GM19238 (cell line): Measurements from ENCODE around the gene SLIT1.

Experiments used
- DNase-seq: peaks from one replicate; pipeline ENCODE4 v3.0.0; 2011; ENCODE audit warnings: low spot score; ENCODE audit not compliant: insufficient read length

SLIT1 gene

DNA sequence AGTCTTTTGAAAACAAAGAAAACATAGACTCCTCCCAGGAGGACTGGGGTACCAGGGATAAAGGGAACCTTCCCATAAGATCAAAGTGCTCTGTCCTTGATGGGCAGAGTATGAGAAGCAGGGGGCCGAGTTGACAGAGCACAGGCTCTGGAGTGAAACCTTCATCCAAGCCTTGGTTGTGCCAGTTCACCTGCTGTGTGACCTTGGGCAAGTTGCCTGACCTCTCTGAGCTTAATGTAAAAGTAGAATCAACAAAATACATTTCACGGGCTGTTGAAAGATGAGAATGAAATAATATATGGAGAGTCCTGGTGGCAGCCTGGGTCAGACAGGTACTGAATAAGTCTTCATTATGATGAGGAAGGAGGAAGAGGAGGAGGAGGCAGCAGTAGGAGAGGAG, 69.9 kb downstream of the SLIT1 start:
- DNase-seq = no peak

DNA sequence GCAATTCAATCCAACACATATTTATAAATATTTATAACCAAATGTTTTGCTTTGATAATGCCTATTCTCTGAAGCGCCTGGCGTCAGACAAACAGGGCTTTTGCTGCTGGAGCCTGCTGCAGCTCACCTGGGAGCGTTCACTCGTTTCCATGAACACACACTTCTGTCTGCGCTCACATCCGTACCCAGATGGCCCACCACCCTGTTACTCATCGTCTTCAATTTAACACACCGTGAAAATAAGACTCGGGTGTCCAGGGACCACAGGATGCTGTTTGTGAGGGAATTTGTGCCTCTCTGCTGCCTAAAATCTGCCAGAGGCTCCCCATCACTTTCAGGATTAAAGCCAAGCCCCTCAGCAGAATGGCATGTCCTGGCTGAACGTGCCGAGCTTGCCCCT, 74.1 kb downstream of the SLIT1 start:
- DNase-seq = no peak

DNA sequence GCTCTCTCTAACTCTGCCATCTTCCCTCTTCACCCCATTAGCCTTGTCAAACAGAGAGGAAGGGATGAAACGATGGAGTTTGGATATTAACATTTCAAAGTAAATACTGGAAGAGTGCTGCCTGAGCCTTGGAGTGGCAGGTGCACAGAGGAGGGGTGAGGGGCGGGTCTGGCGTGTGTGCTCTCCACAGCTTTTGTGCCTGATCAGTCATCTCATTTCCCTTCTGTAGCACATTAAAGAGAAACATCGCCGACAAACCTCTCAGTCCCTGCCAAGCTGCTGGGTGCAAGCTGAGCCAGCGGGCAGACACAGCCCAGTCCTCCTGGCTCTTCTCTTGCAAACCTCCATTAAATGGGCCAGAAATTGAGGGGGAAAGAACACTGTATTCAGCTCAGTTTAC, 76.2 kb downstream of the SLIT1 start:
- no peak for DNase-seq

DNA sequence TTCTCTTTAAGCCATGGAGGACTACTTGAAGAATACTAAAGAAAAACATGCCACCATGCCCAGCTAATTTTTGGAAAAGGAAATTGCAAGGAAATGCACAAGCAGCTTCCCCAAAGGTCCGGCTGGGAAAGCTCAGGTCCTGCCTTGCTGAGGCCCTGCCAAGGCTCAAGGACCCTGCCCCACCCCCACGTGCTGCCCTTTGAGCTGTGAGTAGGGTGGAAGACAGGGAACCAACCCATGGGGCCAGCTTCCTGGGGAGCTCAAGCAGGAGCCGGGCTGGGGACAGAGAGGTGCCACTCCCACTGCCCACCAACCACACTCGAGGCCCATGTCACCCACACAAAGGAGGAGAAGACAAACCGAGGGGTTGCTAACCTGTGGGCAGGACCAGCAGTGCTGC, 78.2 kb downstream of the SLIT1 start:
- no peak for DNase-seq

DNA sequence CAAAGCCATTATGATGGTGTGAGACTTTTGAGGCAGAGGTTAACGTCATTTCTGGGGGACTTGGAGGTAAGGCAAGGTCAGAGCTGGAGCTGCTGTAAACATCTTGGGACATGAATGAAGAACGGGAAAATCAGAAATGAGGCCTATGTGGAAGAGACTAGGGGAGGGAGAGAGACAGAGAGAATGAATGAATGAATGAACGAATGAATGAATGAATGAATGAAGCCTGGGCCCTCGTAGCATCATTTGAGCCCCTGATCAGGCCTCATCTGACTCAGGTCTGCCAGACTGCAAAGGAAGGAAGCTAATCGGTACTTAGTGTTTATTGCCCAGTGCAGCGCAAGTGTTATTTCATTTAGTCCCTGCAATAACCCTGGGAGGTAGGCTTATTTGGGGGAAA, 79.6 kb downstream of the SLIT1 start:
- no peak for DNase-seq

DNA sequence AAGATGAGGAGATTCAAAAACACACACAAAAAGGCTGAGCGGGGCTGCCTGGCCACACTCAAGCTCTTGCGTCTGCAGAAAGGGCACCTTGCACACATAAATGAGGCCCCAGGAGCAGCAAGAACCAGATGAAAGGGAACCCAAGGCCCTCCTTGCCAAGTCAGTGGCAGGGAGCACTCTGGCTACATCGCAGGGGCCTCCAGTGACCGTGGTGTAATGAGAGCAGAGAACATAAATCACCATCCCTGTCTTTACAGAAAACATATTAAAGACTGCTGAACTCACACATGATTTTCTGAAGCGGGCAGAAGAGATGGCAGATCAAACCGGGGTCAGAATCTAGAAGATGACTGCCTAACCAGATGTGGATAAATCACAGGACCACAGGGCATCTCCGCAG, 80.5 kb downstream of the SLIT1 start:
- DNase-seq = no peak

DNA sequence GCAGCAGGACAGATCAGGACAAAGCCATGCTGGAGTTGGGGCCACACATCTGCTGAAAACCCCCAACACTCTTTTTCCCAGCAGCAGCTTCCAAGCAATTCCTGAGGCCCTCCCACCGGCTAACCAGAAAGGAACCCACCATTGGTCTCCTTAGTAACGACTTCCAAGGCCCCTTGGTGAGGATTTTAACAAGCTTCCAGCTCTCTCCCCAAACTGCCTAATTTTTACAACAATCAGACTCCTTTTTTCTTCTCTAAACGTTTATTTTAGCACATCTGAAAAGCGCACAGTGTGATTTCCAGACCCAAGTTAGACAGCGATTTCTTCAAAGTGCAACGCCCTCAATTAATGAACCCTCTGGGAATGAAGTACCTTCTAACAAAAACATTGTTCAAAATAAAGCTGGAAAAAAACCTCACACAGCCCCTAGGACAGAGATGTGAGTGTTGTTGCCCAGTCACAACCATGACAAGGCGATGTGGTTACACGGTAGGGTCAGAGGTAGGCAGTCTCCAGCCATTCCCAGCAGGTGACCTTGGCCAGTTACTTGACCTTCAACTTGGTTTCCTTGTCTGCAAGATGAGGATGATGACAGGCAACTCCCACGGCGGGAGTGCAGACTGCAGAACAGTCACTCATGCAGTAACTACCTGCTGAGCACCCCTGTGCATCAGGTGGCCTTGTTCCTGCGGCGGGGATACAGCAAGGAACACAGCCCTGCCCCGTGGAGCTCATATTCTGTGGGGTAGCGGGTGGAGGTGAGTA, 82.3 kb downstream of the SLIT1 start:
- no peak for DNase-seq

DNA sequence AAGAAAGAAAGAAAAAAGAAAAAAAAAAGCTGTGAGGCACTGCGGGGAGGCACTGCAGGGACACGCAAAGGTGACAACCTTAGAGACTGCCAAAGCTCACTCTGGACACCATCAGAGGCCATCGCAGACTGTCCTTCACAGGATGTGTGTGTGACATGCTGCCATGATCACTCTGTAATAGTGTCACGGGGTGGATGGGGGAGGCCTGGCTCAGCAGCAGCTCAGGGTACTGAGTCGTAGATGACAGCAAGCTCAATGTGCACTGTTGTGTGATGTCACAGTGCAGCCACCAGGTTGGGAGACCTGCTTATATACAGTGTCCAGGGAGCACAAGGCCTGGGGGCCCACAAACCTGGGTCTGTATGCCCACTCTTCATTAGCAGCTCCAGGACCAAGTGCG, 83.3 kb downstream of the SLIT1 start:
- DNase-seq = no peak

DNA sequence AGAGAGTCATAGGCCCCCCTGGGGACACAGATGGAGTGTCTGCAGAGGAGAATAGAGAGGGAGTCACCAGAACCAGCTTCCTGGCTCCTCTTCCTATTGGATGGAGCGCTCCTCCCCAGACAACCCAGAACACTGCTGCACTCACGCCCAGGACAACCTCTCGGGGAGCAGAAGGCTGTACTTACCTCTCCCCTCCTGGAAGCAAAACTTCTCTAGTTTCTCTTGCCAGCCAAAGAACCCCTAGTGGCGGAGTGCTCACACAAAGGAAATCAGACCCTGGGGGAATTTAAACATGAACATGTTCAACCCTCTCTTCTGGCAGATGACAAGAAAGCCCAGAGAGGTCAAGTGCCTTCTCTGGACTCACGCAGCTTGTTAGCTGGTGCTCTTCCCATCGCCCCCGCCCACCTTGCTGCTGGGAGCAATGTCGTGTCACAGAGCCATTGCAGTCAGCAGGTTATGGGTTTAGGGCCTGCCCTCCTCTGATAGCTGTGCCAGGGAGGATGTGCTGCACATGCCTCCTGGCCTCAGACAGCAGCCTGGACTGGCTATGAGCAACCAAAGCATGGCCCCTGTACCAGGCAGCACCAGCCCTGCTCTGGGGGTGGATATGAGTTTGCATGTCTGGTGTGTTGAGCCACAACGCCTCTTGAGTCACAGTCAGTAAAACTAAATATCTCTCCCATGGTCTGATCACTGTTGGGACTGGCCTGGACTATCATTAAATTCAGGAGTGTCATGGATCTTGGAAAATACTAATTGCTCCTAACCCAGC, 84.4 kb downstream of the SLIT1 start:
- DNase-seq = no peak

DNA sequence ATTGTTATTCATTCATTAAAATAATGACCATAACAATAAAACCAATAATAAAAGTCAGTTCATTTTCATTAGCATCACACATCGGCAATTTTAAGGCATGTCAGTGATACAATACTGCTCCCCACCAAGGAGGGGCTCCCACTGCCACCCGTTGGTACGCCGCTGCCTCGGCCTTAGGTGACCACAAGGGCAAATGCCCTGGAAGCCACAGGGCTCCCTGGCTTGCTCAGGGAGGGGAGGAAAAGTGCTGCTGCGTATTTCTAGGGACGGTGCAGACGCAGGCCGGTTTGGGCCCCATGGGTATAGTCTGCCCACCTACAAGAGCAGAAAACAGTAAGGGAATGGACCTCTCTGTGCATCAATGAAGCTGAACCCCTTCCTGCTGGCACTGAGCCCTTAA, 85.1 kb downstream of the SLIT1 start:
- DNase-seq = no peak

DNA sequence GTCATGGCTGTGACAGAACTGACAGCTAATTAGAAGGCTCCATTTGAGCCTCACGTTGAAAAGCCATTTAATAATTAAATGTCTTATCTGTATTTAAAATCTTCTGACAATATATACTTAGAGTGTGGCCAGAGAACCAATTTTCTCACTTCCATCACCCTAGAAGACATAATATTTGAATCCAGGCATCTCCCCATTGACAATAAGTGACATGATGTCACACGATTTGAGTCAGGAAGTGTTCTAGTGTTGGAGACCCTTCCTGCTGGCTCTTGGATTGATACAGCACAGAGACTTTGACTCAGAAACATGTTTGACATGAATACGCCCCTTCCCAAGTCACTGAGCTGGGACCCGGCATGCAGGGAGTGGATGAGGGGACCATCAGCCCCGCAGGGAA, 85.9 kb downstream of the SLIT1 start:
- DNase-seq = no peak

DNA sequence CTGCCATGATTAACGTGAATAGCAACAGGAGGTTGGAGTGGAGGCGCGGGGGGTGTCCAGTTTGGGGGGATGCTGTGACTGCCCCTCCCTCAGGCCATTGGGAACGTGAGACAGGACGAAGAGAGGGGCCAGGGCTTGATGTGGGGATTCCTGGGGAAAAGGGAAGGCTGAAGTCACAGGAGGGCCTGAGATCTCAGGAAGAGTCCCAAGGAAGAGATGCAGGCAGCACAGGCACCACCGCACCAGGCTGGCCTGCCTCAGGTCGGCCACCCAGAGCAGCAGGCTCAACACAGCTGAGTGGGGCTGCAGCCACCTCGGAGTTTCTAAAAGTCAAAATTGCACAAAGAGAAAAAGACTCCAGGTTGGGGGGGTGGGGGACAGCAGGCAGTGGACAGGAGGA, 86.7 kb downstream of the SLIT1 start:
- DNase-seq = no peak

DNA sequence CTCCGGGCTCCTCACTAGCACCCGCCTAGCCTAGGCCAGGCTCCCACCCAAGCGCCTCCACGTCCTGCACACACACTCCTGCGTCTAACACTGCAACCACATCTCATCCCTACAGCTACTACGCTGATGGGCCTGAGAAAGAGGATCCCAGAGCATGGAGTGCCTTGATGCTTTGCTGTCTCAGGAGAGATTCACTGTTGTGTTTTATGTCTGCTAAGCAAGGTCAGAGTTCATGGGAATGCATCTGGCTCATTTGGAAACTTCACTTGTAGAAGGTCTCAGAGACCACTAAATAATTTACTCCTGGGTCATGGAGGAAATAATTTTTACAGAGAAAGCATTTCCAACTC, 88.7 kb downstream of the SLIT1 start:
- no peak for DNase-seq

DNA sequence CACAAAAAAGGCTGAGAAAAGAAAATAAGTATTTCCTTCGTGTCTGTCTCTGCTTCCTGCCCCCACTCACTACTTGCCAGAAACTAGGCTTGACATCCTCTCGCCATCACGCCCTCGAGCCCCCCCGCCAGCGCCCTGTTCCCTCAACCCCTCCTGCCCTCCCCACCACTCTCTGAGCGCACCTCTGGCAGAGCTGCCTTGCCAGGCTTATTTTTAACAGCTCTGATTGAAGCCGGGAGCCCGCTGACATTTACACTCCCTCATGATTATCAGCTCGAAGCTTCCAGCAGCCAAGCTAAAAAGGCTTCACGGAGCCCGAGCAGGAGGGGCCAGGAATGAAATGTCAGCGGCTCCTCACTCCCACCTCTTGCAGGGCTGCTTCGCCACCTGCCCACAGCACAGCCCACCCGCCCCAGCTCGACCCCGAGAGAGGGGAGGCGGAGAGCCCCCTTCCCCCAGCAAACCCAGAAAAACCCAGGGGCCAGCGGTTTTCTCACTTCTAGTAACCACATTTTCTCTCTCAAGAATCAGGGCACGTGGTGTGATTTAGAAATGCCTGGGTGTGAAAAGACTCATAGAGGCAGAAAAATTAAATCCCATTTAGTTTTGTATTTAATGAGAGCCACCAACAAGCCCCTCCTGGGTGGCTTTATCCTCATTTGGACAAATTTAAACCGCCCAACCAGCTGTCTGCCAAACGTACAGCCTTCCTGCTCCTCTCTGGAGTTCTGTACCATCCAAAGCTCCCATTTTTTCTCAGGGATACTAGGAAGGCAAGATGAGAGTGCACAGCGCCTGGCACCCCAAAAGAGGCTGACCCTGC, 89.3 kb downstream of the SLIT1 start:
- DNase-seq = no peak

DNA sequence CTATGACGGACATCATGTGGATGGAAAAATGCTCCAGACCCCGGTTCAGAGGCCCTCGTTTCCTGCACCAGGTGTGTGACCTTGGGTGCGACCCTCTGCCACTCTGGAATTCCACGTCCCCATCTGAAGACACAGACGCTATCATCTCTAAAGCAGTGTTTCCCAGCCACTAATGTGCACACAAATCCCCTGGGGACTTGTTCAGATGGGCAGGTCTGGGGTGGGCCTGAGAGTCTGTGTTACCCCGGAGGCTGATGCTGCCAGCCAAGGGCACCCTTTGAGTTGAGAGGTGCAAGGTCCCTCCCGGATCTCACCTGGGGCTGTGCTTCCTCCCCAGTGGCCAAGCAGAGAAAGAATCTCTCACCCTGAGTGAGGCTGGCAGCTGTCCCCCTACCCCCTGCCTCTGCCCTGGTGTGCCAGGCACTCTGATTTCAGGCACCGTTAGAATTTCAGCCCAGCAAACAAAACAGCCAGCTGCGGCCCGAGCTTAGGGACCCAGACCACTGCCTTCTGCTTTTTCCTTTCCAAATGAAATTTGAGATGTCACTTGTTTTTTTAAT, 90.0 kb downstream of the SLIT1 start:
- no peak for DNase-seq

DNA sequence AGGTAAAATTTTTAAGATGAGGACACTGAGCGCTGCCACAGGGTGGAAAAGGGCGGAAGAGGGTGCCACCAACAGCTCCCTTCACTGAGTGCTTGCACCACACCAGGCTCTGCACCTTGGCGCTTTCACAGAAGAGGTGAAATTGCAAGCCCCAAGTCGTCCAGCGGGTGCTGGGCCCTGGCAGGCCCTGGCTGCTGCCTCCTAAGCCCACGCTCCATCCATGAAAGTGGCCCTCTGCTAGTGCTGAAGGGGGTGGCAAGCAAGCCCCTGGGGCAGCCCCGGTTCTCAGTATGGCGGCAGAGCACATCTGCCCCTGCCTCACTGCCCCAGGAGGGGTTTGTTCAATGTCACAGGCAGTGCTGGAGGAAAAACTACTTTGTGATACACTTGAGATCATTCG, 95.1 kb downstream of the SLIT1 start:
- no peak for DNase-seq

DNA sequence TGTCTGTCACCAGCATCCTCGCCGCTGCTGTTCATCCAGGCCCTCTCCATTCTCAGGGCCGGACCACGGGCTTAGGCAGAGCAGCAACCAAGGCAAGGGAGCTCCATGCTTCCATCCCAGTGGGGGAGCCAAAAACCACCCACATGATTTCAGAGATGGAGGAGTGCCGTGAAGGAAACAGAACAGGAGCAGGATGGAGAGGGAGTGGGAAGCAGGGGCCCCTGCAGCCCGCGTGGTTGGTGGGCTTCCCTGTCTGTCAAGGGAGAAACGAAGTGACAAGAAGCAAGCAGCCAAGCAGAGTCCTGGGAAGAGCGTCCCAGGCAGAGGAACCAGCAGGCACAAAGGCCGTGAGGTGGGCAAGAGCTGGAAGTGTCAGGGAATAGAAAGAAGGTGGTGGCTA, 95.7 kb downstream of the SLIT1 start:
- DNase-seq = no peak

DNA sequence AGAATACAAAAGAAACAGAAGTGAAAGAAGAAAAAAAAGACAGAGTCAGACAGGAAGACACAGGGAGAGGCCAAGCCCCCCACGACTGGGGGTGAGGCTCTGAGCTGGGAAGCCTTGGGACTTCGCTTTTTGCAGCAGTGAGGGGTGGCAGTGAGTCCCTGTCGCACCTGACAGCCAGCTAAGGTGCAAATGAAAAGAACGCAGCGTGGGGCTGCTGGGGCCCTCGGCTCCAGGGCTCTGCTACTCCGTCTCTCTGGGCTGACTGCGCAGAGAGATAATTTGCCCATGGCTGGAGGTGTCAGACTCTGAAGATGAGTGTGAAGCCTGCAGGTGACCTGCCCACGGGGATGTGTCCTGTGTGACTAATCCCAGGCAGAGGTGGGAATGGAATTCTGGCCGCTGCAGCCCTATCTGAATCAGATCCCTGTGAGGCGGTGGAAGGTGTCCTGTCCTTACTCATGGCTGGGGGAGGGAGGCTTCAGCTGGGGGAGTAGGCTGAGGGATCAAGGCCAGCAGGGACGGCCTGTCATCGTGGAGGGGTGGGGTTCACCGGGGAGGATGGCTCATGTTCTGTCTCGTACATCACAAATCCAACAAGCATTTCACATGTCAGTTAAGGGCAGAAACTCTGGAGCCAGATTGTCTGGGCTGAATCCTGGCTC, 96.4 kb downstream of the SLIT1 start:
- no peak for DNase-seq

DNA sequence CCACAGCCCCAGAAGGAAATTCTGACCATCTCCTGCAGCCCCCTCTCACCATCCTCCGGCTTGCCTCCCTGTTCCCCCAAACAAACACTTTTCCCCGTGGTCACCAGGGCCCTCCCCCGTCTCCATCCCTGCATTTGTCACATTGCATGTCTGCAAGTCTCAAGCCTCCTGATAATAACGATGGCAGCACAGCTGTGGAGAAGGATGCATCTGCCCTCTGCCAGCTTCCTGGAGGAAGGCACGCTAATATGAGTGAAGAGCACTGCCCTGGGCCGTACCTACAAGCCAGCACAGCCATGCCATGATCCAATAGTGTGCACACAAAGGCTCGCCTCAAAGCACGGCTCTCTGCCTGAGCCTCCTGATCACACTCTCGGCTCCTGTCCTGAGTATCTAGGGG, 98.5 kb downstream of the SLIT1 start:
- no peak for DNase-seq

DNA sequence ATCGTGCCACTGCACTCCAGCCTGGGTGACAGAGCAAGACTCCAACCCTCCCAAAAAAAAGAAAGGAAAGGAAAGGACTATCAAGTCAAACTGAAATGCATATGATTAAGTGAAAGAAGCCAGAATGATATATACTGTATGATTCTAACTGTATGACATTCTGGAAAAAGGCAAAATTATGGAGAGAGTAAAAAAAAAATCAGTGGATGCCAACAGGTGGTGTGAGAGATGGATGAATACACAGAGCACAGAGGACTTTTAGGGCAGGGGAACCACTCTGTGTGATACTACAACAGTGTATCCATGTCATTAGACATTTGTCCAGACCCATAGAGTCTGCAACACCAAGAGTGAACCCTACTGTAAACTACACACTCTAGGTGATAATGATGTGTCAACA, 99.2 kb downstream of the SLIT1 start:
- no peak for DNase-seq

DNA sequence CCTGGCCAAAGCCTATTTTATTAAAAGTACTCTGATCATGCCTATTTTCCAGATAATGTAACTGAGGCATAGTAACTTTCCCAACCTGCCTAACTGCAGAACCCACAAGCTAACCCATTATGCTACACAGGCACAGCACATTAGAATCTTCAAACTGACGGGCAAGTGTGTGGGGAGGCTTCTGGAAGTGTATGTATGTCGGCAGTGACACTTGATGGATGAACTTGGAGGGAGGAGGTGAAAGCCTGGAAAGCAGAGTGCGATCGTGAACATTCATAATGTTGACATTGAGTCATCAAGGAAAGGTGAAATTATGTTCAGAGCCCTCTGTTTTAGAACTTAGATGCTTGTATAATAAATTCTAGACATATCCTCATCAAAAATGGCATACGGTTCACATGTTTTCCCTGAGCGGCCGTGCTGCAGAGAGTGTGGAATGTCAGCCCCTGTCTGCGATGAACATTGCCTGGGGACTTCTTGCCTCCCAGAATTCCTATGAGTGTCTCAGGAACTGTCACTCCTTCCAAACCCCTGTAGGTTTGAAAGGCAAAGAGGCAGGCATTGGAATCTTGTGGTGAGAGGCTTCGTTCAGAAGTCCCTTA, 102.4 kb downstream of the SLIT1 start:
- no peak for DNase-seq
